22Rv1 (cell line): ENCODE results near the gene FHOD3.

Source experiments
- CTCF ChIP-seq: fragments of 450-650 bp; IDR thresholded peaks from 2 replicates; pipeline ENCODE4 v1.5.1; 2017; ENCODE audit warnings: mild to moderate bottlenecking
- ZFX ChIP-seq: fragments of 450-650 bp; IDR thresholded peaks from 2 replicates; pipeline ENCODE4 v1.6.1; 2017; ENCODE audit warnings: antibody characterized with exemption, borderline replicate concordance

DNA sequence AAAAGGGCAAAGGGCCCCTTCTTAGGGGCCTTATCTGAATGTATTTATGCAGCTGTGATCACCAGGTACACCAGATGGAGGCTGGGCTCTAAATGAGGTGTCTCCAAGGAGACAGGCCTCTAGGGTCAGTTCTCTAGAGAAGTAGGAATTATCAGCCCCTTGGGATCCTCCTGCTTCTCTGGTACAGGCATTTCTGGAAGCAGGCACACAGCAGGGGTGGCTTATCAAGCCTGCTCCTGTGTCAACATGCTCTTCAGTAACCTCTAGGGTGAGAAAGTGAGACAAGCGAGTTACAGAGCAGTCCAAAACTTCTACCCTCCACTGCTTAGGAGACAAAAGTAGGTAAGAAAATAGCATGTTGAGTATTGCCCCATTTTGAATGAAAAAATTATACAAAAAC is 517.5 kb downstream of the FHOD3 start:
- TF ChIP-seq CTCF (no peak), ZFX (no peak)
